Esophagus muscularis mucosa (tissue), 4 donors: ENCODE data around the gene PRKCB. TPM values are rescaled to one million over a fixed set of nuclear protein-coding genes. Genes with fewer than 3 reads are reported as not detected.

Experiments
- DNase-seq: peaks from one replicate; pipeline ENCODE4 v3.0.0-alpha.2; 2017; ENCODE audit errors: extremely low spot score
- H3K27ac ChIP-seq, 4 donors: fragments of 200-600 bp; sonication (generic); replicated peaks in 1 of 4; 1 replicate in 3 of 4; 2 replicates in 1 of 4; pipeline ENCODE4 v1.5.1; 2016 to 2019; ENCODE audit warnings: mild to moderate bottlenecking in 1 of 4
- H3K27me3 ChIP-seq, 4 donors: fragments of 200-600 bp; sonication (generic); one replicate each; pipeline versions ENCODE4 v1.5.1 to v1.6.0; 2016 to 2019
- H3K36me3 ChIP-seq, 4 donors: fragments of 200-600 bp; sonication (generic); one replicate each; pipeline ENCODE4 v1.5.1; 2016 to 2019
- H3K4me1 ChIP-seq, 4 donors: fragments of 200-600 bp; sonication (generic); one replicate each; pipeline ENCODE4 v1.5.1; 2016 to 2019
- H3K4me3 ChIP-seq, 4 donors: fragments of 200-600 bp; sonication (generic); 1 replicate in 2 of 4; 2 replicates in 2 of 4; pipeline ENCODE4 v1.5.1; 2016 to 2019; ENCODE audit warnings: mild to moderate bottlenecking in 4 of 4, moderate library complexity in 1 of 4
- H3K9me3 ChIP-seq, 4 donors: fragments of 200-600 bp; sonication (generic); 1 replicate in 3 of 4; 2 replicates in 1 of 4; pipeline ENCODE4 v1.5.1; 2016 to 2019
- EP300 ChIP-seq: sonication (generic); formaldehyde crosslinking; IDR thresholded peaks from one replicate; pipeline ENCODE4 v1.6.1; 2017; ENCODE audit warnings: antibody characterized with exemption
- POLR2A ChIP-seq: fragments of 450-650 bp; IDR thresholded peaks from one replicate; pipeline ENCODE4 v1.6.1; 2017; ENCODE audit warnings: antibody characterized with exemption, moderate library complexity, mild to moderate bottlenecking, low read depth
- POLR2AphosphoS5 ChIP-seq, 2 donors: sonication (generic); formaldehyde crosslinking; IDR thresholded peaks; one replicate each; pipeline ENCODE4 v1.6.1; 2017; ENCODE audit warnings: antibody characterized with exemption in 2 of 2
- WGBS: methylation state at CpG from one replicate; pipeline ENCODE4 v1.1.5; 2018; 5-methylcytosine and 5-hydroxymethylcytosine counted together
- intact Hi-C: fragments of 100-400 bp; cut with DNase I; formaldehyde crosslinking; loops from one replicate; pipeline ENCODE4 v1.15.1; 2023
- total RNA-seq, 4 donors: library from RNA; depleted of rRNA; stranded (reverse); fragments of >200 nt; gene quantifications; one replicate each; pipeline versions ENCODE4 v1.1.0 to v1.2.1, GENCODE V29; 2016
- TF ChIP-seq, protein P1 (sequence below), 3 experiments: fragments of 200-600 bp in 2 of 3; fragments of 450-650 bp in 1 of 3; sonication (generic) in 2 of 3; IDR thresholded peaks; one replicate each; pipeline ENCODE4 v1.5.1; 2017 to 2019; ENCODE audit warnings: antibody characterized with exemption in 3 of 3, mild to moderate bottlenecking in 2 of 3, moderate library complexity in 1 of 3

PRKCB gene
- total RNA-seq, 4 donors from 2014 or later = 5.8 to 15.6 (median 9.7) TPM

DNA sequence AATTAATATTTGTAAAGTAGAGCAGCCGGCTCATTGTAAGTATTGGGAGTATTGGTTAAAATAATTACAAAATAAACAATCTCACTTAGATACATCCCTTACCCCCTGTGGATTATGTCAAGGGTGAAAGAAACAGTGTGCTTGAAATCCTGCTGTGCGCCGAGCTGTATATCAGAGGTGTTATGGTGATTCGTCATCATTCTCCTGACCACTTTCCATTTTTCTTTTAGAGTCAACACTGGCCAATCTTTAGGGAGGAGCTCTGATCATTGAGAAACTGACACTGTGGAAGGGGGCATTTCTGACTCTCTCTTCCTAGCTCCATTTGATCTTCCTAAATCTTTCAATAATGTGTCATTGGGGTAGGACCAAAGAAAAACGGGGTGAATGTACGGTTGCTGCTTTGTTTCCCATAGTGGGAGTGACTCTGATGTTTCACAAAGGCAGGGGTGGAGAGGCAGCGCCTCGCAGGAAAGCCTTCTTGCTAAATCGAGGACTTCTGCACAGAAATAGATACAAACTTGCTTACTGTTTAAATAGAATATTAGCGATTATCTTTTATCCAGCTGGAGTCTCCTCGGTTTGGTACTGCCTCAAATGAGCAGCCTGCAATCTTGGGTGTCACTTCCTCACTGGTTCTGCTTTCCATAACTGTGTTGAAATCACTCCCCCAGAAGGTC is 123.4 kb downstream of the PRKCB start:
- H3K27me3 ChIP-seq = no peaks in the 10 kb centered on the region
- peaks cover 0 to 6% (median 0%) of the 10 kb centered on the region in 4 donors for H3K4me1 ChIP-seq
- no peak overlapping the region for H3K4me3 ChIP-seq
- H3K27ac ChIP-seq = no peak overlapping the region
- intact Hi-C loops = loop anchor here (10.0 kb wide), 1 partner anchor 46 kb away; no protein-coding TSS in a partner anchor
- 55% methylated on average over 11 of the region's 11 CpGs for WGBS
- H3K36me3 ChIP-seq = no peaks in the 10 kb centered on the region
- no peaks in the 10 kb centered on the region for H3K9me3 ChIP-seq
- TF ChIP-seq POLR2A (no peak), EP300 (no peak), POLR2AphosphoS5 (IDR thresholded peaks at IDR 0.05) (no peak)
- TF ChIP-seq, protein P1, sequence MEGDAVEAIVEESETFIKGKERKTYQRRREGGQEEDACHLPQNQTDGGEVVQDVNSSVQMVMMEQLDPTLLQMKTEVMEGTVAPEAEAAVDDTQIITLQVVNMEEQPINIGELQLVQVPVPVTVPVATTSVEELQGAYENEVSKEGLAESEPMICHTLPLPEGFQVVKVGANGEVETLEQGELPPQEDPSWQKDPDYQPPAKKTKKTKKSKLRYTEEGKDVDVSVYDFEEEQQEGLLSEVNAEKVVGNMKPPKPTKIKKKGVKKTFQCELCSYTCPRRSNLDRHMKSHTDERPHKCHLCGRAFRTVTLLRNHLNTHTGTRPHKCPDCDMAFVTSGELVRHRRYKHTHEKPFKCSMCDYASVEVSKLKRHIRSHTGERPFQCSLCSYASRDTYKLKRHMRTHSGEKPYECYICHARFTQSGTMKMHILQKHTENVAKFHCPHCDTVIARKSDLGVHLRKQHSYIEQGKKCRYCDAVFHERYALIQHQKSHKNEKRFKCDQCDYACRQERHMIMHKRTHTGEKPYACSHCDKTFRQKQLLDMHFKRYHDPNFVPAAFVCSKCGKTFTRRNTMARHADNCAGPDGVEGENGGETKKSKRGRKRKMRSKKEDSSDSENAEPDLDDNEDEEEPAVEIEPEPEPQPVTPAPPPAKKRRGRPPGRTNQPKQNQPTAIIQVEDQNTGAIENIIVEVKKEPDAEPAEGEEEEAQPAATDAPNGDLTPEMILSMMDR (IDR thresholded peaks at IDR 0.05) = no peak
- no peak for DNase-seq

DNA sequence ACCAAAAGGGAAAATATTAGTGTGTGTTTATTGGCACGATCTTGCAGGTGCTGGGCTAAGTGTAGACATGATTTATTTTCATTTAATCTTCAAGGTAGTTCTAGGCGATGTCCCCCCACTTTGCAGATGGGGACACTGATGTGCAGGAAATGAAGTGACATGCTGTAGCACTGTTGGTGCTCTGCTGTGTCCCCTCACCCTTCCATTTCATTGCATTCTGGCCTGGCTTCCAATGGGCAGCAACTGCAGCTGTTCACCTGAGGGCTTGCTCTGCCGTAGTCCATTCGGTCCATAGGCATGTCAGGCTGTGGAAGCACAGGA is 123.9 kb downstream of the PRKCB start:
- DNase-seq = no peak
- Histone ChIP-seq H3K9me3 (no peaks in the 10 kb centered on the region), H3K27ac (no peak overlapping the region), H3K4me3 (no peak overlapping the region), H3K27me3 (no peaks in the 10 kb centered on the region), H3K36me3 (no peaks in the 10 kb centered on the region), H3K4me1 (peaks cover 0 to 6% (median 0%) of the 10 kb centered on the region in 4 donors)
- WGBS = 44% methylated on average over 4 of the region's 4 CpGs
- intact Hi-C loops = loop anchor here (10.0 kb wide), 1 partner anchor 45 kb away; no protein-coding TSS in a partner anchor
- TF ChIP-seq POLR2AphosphoS5 (IDR thresholded peaks at IDR 0.05) = no peak
- no peak for TF ChIP-seq EP300
- TF ChIP-seq, protein P1 (IDR thresholded peaks at IDR 0.05) = no peak
- no peak for TF ChIP-seq POLR2A

DNA sequence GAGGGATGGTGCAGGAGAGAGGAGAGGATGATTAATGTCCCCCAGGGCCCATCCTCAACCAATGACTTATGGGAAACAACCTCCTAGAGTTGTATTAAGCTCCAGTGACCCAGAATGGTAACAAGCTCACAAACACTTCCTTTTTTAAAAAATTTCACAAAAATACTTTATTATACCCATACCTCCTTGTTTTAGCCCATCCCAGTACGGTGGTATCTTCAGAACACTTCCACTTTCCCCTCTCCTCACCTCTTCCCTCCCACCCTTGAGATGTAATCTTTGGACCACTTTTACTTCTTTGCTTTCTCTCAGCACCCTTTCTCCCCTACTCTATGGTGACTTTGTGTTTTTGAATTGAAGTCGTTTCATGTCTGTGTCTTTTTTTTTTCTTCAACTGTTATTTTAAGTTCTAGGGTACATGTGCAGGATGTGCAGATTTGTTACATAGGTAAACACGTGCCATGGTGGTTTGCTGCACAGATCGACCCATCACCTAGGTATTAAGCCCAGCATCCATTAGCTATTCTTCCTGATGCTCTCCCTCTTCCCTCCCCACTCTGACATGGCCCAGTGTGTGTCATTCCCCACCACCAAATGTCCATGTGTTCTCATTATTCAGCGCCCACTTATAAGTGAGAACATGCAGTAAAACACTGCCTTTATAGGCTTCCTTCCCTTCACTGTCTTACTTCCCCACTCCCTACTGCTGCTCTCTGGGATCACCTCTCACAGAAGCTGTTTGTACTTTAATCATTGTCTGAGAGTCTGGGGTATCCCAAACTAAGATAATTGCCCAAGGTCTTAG is 124.5 kb downstream of the PRKCB start:
- 72% methylated on average over 5 of the region's 5 CpGs for WGBS
- intact Hi-C loops = no loop called here
- Histone ChIP-seq H3K36me3 (no peaks in the 10 kb centered on the region), H3K4me3 (no peak overlapping the region), H3K27me3 (no peaks in the 10 kb centered on the region), H3K9me3 (no peaks in the 10 kb centered on the region), H3K4me1 (peaks cover 0 to 6% (median 0%) of the 10 kb centered on the region in 4 donors), H3K27ac (no peak overlapping the region)
- TF ChIP-seq, protein P1 (IDR thresholded peaks at IDR 0.05) = no peak
- TF ChIP-seq POLR2AphosphoS5 (IDR thresholded peaks at IDR 0.05) = no peak
- DNase-seq = no peak

DNA sequence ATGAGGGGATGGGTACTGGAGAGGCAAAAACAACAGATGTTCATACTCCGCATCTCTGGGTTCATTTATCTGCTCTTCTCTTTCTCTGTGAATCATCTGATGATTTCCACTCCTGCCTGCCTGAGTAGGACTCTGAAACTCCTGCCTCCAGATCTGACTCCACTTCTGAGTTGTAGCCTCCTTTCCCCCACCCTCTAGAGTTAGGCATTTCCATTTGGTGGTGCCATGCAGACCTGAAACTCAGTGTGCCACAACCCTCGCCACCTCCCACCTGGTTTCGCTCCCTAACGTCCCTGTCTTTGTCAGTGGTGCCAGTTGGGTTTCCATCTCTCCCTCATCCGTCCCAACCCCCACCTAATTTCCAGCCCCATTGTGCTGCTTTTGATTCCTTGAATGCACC is 126.2 kb downstream of the PRKCB start:
- no peaks in the 10 kb centered on the region for H3K27me3 ChIP-seq
- no peaks in the 10 kb centered on the region for H3K9me3 ChIP-seq
- H3K36me3 ChIP-seq = no peaks in the 10 kb centered on the region
- H3K4me1 ChIP-seq = peaks cover 0 to 6% (median 0%) of the 10 kb centered on the region in 4 donors
- no peak overlapping the region for H3K4me3 ChIP-seq
- TF ChIP-seq EP300 (no peak), POLR2AphosphoS5 (IDR thresholded peaks at IDR 0.05) (no peak), POLR2A (no peak)
- TF ChIP-seq, protein P1 (IDR thresholded peaks at IDR 0.05) = no peak
- H3K27ac ChIP-seq = no peak overlapping the region
- DNase-seq = no peak
- intact Hi-C loops = no loop called here
- WGBS = 73% methylated on average over 5 of the region's 5 CpGs
